ENCODE measurements around the gene SORL1-AS1.

Gene SORL1-AS1

DNA sequence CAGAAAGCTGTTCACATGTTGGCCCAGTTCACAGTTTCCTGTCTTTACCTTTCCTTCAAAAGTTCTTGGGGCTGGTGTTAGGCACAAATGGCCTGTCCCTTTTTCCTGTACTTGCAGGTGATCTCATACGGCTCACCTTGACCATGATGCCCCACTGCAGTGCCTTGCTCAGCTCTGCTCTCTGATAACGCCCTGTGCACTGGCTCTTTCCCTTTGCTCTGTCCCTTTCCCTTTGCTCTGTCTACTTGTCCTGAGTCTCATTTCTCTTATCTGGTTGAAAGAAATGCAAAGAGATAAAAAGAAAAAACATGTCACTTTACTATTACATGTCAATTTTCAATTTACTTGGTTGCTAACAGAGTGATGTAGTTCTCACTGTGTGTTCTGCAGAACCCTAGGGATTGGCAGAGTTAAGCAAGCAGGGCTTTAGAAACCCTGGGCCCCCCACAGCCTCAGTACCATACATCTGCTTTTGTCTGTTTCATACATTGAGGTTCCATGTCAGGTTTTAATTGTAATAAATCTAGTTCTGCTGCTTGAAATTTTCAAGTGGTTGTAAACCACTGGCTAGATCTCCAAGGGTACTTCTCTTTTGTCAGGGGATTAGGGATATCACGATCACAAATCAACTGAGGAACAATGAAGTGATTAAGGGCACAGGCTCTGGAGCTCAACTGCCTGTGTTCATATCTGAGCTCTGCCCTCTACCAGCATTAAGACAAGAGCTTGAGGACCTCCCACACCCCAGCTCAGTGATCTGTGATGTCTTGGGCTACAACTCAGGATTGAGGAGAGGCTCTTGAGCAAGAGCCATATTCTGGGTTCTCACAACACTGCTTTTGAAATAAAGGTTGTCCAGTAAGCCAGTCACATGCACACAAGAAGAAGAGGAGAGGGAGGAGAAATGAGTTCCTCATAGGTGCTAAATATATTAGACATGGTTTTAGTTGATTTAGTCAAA lies 16.9 kb downstream of the SORL1-AS1 start:
- intact Hi-C loops (cut with DNase I; ENCODE audit: low total_unique reads) = no loop called here
- TF ChIP-seq, protein P1, sequence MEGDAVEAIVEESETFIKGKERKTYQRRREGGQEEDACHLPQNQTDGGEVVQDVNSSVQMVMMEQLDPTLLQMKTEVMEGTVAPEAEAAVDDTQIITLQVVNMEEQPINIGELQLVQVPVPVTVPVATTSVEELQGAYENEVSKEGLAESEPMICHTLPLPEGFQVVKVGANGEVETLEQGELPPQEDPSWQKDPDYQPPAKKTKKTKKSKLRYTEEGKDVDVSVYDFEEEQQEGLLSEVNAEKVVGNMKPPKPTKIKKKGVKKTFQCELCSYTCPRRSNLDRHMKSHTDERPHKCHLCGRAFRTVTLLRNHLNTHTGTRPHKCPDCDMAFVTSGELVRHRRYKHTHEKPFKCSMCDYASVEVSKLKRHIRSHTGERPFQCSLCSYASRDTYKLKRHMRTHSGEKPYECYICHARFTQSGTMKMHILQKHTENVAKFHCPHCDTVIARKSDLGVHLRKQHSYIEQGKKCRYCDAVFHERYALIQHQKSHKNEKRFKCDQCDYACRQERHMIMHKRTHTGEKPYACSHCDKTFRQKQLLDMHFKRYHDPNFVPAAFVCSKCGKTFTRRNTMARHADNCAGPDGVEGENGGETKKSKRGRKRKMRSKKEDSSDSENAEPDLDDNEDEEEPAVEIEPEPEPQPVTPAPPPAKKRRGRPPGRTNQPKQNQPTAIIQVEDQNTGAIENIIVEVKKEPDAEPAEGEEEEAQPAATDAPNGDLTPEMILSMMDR (IDR thresholded peaks at IDR 0.05) = no peak
- no peak for TF ChIP-seq POLR2A (IDR thresholded peaks at IDR 0.05)
- no peak for DNase-seq (ENCODE audit: low spot score in 2 of 2)
- 87 to 93% methylated on average over 3 of the region's 3 CpGs for WGBS, 2 donors
- no peak overlapping the region for H3K4me3 ChIP-seq (ENCODE audit: low read depth, poor library complexity, severe bottlenecking)

DNA sequence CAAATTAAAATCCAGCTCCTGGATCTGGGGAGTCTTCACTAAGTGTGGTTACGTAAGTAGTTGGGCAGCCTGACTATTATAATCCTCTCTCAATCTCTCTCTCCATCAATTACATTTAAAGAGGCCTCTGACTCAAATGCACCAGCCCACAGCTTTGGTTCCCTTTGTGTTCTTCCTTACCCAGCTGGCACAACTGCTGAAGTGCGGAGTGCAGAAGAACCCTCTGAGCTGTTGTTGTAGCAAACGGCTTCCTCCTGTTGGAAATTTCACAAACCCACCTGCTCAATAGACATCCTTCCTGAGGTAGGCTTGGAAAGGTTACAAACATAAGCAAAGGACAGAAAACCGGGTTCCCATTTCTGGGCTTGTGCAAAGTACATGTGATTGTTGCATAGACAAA lies 17.6 kb downstream of the SORL1-AS1 start:
- intact Hi-C loops (cut with DNase I; ENCODE audit: low total_unique reads) = no loop called here
- no peak for DNase-seq (ENCODE audit: low spot score in 2 of 2)
- TF ChIP-seq, protein P1 (IDR thresholded peaks at IDR 0.05) = no peak
- no peak for TF ChIP-seq POLR2A (IDR thresholded peaks at IDR 0.05)
- 52 to 54% methylated on average over 4 of the region's 4 CpGs for WGBS, 2 donors
- H3K4me3 ChIP-seq (ENCODE audit: low read depth, poor library complexity, severe bottlenecking) = no peak overlapping the region

DNA sequence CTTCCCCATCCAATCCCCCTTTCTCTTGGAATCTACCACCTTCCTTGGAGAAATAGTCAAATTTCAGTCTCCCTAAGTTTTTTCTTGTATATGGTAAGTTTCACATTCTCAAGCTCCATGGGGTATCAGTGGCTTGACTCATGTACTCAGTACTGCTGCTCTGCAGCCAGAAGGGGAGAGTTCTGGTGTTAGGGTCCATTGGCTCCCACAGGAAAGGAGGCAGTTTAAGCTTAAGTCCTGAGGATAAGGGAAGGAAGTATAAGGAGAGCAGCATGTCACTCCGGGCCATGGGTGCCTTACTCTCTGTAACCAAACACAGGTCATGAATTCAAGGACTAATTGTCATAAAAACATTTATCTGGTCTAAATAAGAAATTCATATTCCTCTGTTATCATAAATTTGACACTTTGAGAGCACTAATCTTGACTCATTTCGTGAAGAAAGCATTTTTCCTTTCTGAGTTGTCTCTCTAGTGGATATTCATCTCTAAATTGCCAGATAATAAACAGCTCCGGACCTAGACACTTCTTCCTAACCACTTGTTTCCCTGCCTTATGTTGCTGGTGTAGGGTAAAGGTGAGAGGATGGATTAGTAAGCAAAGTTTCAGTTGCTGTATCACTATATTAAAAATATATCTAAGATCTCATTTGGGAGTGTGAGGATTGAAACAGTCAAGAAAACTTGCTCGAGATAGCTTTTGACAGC lies 20.8 kb downstream of the SORL1-AS1 start:
- WGBS, 2 donors = 87 to 89% methylated on average over 4 of the region's 4 CpGs
- no peak overlapping the region for H3K4me3 ChIP-seq (ENCODE audit: low read depth, poor library complexity, severe bottlenecking)
- intact Hi-C loops (cut with DNase I; ENCODE audit: low total_unique reads) = no loop called here
- TF ChIP-seq POLR2A (IDR thresholded peaks at IDR 0.05) = no peak
- TF ChIP-seq, protein P1 (IDR thresholded peaks at IDR 0.05) = no peak
- DNase-seq (ENCODE audit: low spot score in 2 of 2) = no peak

DNA sequence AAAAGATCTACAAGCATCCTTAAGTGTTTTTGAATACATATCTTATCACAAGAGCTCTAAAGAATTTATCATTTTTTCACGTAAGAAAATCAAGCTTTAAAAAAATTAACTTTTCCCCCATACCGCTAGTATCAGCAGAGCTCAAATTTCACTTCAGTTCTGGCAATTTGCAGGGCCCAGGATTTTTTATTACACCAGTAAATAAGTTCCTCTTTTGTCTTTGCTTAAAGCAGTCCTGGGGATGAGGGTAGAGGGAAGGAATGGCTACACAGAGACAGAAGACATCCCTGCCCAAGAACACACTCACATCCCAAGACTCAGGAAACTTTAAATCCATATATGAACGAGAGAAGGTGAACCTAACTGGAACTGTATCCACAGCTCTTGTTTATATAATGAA lies 23.2 kb downstream of the SORL1-AS1 start:
- no peak for DNase-seq (ENCODE audit: low spot score in 2 of 2)
- WGBS, 2 donors = 52 to 55% methylated on average over 3 of the region's 3 CpGs
- H3K4me3 ChIP-seq (ENCODE audit: low read depth, poor library complexity, severe bottlenecking) = no peak overlapping the region
- intact Hi-C loops (cut with DNase I; ENCODE audit: low total_unique reads) = no loop called here
- no peak for TF ChIP-seq POLR2A (IDR thresholded peaks at IDR 0.05)
- TF ChIP-seq, protein P1 (IDR thresholded peaks at IDR 0.05) = no peak

DNA sequence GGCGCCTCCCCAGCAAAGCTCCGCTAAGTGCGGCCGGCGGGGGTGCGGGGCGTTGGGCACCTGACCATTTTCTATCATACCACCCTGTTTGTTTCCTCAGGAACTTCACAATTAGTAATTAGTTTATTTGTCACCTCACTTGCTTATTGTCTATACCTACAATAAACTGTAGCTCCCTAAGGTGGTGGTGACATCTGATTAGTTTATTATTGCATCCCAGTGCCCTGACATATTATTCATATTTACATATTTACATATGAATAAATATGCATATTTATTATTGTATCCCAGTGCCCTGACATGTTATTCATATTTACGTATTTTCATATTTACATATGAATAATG lies 25.4 kb downstream of the SORL1-AS1 start:
- 13 to 17% methylated on average over 6 to 8 of the region's 8 CpGs for WGBS, 2 donors
- intact Hi-C loops (cut with DNase I; ENCODE audit: low total_unique reads) = no loop called here
- no peak for TF ChIP-seq POLR2A (IDR thresholded peaks at IDR 0.05)
- TF ChIP-seq, protein P1 (IDR thresholded peaks at IDR 0.05) = no peak
- DNase-seq (ENCODE audit: low spot score in 2 of 2) = no peak
- H3K4me3 ChIP-seq (ENCODE audit: low read depth, poor library complexity, severe bottlenecking) = no peak overlapping the region

Measured in lower leg skin (tissue), 4 donors.